Hypothalamus (tissue), 51 donors: ENCODE results near the gene FLOT1.

Experiments used
- DNase-seq, 51 donors: peaks; one replicate each; lab custom pipeline; 2025; lab: John Stamatoyannopoulos, UW

FLOT1 gene

DNA sequence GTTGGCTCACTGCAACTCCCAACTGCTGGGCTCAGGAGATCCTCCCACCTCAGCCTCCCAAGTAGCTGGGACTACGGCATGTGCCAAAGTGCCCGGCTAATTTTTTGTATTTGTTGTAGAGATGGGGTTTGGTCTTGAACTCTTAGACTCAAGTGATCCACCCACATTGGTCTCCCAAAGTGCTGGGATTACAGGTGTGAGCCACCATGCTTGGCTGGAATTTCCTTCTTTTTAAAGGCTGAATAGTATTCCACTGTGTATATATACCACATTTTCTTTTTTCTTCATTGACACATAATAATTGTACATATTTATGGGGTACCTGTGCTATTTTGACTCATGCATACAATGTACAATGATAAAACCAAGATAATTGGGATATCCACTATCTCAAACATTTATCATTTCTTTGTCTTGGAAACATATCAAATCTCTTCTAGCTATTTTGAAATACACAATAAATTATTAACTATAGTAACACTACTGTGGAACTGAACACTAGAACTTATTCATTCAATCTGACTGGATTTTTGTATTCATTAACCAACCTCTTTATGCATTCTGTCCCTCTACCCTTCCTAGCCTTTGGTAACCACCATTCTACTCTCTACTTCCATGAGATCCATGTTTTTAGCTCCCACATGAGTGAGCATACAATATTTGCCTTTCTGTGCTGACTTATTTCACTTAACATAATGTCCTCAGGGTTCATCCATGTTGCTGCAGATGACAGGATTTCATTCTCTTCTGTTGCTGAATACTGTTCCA is 33.2 kb downstream of the FLOT1 start:
- no peak for DNase-seq

DNA sequence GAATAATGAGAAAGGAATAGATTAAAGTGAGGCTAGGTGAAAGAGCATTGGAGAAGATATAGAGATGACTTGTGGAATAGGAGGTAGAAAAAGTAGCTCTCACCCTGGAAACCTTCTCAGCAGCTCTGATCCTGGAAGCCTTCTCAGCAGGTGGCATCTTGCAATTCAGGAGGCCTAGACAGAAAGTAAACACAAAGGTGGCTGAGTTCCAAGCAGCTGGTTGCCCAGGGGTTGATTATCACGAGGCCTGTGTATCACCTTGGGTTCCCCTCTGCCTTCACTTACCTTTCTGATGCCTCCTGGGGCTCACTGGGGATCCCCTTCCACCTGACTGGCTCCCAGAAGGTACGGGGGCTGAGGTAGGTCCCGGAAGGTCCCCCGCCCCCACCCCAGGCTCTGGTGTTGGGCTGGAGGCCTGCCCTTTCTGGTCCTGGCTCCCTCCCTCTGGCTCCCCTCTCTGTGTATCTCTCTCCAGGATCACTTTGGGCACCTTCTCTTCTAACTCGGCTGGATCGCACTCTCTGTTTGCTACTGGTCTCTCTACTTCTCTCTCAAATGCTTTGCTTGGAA is 35.1 kb downstream of the FLOT1 start:
- no peak for DNase-seq

DNA sequence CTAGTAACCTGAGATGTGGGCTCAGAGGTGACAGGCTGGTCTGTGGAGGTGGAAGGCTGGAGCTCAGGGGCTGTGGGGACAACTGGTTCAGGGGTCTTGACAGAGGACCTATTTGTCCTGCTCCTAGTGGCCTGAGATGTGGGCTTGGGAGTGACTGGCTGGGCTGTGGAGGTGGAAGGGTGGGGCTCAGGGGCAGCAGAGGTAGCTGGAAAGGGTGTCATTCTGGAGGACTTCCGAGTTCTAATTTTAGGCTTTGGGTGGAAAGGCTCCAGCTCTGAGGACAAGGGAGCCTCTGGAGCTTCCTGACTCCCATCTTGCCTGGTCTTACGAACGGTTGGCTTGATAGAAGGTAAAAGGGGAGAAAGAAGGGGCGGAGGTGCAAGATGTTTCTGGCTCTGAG is 36.9 kb downstream of the FLOT1 start:
- no peak for DNase-seq

DNA sequence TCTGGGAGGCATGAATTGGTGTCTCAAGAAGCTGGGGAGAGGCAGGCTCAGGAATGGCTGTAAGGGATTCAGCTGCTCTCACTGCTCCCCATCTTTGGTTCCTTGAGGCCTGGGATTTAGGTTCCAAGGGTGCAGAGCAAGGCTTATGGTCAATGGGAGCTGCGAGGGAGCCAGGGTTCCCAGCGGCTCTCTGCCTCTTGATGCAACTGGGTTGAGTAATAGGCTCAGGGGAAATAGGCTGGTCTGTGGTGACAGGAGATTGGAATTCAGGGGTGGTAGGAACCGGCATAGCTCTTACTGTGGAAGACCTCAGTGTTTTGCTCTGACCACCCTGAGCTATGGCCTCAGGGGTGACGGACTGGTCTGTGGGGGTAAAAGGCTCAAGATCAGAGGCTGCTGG is 38.7 kb downstream of the FLOT1 start:
- no peak for DNase-seq

DNA sequence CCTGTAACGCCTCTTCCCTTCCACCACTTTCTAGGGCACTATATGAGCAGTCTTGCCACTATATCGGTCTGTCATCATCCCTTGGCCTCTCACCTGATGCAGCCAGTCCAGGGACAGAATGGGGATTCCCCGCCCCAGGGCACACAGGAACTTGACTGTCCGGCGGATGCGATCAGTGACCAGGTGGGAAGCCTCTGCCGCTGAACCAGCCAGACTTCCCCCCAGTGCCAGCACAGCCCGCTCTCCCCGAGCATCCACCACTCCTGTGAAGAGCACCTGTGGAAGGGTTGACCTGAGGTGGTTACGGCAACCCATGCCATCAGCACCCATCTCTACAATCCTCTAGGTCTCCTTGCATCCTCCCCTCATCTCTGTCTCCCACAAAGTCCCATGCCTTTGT is 39.5 kb downstream of the FLOT1 start:
- DNase-seq, result no peak

DNA sequence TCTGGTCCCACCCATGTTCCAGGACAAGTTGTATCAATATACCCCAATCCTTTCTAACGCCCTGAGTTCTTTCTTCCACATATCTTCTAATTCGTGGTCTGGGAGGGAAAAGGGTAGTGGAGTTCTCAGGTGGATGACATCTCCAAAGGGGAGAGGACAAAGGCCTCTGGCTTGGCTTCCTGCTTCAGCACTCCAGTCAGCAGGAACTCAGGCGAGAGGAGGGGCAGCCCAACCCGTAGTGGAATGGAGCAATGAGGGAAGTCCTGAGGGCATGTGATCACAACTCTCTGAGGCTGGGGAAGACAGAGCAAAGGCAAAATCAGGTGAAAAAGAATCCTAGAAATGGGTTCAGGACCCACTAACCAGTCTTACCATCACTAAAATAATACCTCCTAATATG is 42.1 kb downstream of the FLOT1 start:
- no peak for DNase-seq

DNA sequence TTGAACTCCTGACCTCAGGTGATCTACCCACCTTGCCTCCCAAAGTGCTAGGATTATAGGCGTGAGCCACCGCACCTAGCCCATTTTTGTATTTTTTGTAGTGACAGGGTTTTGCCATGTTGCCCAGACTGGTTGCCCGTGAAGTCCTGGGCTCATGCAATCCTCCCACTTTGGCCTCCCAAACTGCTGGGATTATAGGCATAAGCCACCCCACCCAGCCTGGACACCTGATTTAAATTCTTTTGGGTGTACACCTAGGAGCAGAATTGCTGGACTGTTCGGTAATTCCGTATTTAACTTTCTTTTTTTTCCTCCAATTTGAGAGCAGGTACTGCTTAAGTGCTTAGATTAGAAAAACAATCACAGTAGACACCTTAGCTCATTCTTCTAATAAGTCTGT is 46.1 kb downstream of the FLOT1 start:
- no peak for DNase-seq

DNA sequence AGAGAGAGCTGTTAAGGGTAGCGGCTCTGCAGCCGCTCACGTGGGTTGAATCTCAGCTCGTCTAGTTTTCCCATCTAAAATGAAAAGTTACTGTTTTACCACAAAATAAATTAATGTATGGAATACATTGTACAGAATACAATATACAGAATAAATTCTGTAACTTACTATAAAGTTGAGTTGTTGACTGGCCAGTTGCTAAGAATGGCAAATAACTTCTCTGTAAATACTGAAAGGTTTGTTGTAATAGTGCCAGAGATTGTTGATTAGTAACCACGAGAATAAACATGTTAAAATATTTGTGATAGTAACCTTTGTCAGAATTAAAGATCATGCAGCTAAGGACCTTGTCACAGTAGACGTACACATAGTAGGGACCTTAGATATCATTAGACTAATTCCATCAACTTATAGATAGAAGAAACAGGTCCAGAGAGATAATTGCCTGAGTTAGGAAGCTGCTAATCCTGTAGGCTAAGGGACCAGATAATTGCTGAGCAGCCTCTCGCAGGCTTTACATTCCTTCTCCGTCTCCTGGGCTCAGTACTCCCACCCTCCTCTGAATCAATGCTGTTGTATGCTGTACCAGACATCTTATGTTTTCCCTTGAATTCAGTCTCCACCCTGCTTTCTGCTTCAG is 51.2 kb downstream of the FLOT1 start:
- no peak for DNase-seq

DNA sequence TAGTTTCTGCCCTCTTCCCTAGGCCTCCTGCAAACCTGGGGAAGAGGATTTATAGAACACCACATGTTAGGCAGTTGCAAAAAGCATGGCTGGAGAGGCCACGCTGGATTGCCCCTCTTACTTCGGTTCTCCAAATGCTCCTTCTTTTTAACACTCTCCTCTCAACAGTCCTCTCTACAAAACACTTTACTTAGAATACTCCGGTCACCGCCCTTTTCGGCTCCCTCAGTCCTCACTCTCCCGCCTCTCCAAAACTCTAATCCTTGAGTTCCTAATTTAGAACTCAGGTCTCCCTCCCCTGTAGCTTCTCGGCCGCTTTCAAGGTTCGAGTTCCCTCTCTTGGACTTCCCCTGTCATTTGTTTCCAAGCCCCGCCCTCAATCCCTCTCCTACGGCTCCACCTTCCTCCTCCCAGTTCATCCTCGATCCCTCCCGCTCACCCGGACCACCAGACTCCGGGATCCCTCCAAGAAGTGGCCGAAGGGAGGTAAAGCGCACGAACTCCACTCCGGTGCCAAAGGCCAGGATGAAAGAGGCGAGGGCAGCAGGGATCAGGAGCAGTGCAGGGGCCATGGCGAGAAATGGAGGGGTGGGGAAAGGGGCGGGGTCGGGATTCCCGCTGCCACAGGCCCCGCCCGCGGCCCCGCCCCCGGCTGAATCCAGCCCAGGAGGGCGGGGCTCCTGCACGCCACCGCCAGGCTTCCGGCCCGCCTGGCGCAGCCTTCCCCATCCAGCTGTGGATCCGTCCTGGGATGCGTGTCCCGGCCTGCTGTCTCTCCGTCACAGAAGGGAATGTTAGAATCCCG is 51.9 kb downstream of the FLOT1 start, which contains the start of gene NRM:
TSS of gene NRM (minus strand) at position 582 of the 805 bp plus-strand sequence. CDS start at position 572, 10 bp downstream.
- DNase-seq, result peak in 48 of 51 donors; percentile 38 to 92 (median 70)

DNA sequence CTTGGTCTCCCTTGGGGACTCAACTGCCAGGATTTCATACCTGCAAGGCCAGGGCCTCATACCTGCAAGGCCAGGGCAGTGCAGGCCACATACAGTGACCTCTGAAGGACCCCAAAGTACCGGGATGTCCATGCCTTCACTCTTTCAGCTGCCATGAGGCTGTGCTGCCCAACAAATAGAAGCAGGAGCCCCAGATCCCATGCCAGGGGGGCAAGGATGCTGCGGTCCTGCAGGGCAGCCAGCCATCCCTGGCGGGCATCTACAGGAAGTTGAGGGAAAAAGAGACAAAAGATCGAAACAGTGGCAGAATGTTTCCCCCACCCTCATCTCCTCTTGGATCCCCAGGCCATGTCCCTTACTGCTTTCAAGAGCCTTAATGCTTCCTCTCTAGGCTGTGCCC is 52.5 kb downstream of the FLOT1 start:
- DNase-seq, result no peak

DNA sequence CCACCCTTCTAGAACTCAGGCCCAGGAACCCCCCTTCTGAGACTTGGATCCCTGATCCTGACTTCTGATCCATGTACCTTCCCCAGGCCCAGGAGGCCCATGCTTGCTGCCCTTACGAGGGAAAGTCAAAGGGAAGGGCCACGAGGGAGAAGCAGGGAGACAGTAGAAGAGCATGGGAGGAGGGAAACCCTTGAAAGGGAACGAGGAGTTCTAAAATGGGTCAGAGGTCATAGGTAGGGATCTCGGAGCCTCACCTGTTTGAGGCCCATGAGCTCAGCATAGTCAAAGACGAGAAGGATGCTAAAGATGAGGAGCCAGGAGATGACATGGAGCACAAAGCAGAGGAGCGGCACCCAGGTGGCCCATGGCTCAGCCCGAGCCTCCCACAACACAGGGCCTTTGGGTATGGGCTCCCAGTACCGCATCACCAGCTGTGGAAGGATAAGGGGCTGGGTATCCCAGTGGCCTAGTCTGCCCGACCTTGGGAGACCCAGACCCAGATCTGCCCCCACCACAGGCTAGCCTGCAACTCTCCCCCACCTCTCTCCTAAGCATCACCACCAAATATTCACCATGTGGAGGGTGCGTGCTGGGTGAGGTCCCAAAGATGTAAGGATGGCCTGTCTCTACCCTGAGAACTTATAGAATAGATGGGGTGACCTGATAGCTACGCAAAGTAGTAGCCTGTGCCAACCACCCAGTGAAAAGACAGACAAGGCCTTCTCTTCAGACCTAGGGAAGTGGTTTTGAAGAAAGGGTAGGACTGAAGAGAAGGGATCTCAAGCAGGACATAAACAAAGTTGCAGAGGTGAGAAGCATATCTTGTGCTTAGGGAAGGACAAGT is 53.2 kb downstream of the FLOT1 start:
- no peak for DNase-seq

DNA sequence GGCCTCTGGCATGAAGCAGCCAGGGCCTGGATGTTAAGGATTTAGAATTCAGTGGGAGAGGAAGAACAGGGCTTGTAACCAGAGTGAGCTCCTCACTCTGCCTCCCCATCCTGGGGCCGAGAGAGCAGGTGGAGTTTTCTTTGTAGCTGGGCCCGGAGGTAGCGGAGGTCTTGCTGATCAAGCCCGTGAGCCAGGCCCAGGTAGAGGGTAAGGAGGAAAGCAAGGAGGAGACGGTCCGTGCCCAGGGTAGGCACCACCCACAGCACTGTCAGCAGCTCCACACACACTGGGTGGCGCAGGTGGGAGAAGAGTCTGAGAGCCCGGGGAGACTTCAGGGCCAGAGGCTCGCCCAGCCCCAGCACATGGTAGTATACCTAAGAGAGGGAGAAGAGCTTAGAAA is 53.9 kb downstream of the FLOT1 start:
- DNase-seq, result no peak

DNA sequence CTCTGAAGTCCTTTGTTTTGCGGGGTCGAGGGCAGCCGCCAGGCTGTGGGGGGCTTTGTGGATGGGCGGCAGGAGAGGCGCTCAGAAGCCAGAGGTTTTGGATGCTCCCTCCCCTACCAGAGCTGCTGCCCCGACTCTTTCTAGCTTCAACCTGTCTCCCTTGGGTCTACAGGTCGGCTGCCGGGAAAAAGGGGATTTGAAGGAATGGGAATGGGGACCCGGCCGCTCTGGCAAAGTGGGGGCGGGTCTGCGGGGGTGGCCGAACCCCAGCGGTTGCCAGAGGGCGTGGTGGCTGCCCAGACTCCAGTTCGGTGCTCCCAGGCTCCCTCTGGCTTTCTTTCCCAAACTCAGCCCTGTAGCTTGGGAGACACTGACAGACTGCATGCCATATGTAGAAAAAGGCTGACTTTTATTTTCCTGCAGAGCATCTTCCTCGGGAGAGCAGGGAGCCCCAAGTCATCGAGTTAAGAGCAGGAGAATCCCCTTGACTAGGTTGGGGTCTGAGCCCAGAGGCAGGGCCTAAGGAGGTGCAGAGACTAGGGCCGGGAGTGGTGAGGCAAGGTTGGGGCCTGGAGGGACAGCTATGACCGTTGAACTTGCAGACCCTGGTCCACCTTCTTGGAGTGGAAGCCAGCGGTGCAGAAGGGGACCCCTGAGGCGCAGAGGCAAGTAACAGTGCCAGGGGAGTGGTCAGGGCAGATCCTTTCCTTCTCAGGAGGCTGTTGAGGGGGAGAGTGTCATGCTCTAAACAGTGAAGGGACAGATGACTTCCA is 54.6 kb downstream of the FLOT1 start:
- DNase-seq, result peak in 7 of 51 donors; percentile 4 to 41 (median 16)

DNA sequence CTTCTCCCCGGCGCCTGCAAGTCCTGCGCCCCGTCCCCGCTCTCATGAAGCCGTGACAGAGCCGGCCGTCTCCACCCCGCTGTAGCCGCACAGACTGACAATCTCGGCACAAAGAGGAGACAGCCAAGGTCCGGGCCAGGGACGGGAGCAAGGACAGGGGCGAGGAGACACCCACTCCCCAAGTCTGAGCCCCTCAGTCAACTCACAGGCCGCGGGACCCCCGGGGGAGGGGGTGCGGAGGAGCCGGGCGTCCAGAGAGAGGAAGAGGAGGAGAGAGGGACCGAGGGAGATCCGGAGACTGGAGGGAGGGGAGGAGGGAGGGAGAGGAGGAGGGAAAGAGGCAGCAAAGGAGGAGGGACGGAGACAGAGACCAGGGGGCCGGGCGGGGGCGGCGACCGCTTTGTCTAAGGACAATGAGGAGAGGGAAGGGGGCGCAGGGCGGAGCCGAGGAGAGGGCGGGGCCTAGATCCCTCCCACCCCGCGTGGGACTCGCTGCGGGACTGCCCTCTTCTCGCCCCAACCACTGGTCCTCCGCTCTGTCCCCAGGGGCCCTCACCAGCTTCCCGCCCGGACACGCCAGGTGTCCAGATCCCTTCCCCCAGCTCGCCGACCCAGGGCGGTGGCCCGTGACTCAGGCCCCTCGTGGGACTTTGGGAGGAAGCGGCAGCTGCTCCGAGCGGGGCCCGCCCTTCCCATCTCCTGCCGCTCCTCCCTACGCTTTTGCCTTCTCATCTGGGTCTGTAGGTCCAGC is 55.4 kb downstream of the FLOT1 start:
- peak in 45 of 51 donors; percentile 21 to 84 (median 58) for DNase-seq

DNA sequence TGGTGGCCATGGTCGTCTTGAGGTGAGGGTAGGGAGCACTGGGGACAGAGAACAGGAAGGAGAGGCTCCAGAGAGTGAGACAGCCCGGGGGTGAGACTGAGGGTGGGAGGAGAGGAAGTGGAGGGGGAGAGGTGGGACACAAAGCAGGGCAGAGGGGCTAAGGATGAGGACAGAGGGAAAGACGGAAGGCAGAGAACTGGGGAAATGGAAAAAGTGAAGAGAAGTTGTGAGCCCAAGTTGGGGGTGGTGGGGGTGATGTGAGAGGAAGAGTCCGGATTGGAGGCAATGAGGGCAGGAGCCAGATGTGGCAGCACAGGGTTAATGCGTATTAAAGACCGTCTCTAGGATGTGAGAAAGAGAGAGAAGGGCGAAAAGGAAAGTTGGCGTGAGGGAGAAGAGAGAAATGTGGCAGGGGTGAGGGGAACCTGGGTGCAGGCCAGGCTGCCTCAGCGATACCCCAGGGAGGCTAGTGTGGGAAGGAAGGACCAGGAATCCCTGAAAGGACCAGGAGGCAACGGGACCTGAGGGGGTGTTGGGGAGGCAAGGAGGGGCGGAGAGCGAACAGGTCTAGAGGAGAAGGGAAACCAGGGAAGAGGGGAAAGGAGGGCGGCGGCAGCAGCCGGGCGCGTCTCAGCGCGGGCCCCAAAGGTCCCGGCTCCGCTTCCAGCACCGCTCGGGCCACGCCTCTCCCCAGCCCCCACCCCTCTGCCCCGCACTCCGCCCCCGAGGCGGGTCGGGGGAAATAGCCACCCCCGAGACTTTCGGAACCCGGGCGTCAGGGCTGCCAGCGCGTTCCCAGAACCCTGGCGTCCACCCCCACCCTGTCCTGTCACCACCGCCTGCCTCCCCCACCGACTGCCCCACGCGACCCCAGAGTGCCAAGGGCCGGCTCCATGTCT is 56.2 kb downstream of the FLOT1 start, which contains the start of gene PPP1R18:
TSS of gene PPP1R18 (minus strand) at position 637 of the 899 bp plus-strand sequence. CDS start at position 10, 627 bp downstream.
- DNase-seq, result peak in 40 of 51 donors; percentile 16 to 78 (median 42)

DNA sequence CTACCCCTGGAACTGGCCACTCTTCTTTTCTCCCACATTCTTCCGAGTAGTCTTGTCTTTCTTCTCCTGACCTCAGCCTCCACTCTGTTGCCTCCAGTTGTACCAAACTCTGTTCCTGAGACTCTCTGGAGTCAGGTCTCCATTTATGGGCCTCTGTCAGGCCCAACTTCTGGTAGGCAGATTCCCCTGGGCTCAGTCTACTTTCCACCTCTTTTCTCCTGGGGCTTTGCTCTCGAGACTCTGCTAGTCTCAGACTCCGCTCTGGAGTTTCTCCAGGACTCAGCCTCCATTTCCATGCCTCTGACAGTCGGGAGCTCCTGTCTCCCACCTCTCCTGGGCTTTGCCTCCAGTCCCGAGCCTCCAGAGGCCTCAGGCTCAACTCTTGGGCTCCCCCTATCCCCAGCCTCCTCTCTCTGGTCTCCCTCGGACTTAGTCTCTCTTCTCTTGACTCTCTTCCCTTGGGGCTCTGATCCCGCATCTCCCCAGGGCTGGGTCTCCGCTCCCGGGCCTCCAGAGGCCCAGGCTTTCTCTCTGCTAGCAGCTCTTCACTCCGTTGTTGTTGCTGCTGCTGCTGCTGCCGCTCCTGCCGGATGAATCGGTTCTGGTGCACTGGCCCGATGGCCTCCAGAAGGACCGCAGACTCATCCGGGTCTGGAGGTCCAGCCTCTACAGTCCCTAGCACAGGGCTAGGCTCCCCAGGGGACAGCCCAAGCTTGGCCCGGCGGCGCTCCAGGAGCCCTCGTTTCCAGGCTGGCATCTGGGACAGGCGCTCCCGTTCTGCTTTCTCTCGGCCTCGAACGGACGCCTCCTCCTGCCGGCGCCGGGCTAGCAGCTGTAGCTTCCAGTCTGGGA is 57.1 kb downstream of the FLOT1 start:
- no peak for DNase-seq
